ENCODE data around the gene SLC4A1. TPM values are rescaled to one million over a fixed set of nuclear protein-coding genes. Genes with fewer than 3 reads are reported as not detected.

The SLC4A1 gene
- total RNA-seq, 1 donor from 2014 or later = not detected

DNA sequence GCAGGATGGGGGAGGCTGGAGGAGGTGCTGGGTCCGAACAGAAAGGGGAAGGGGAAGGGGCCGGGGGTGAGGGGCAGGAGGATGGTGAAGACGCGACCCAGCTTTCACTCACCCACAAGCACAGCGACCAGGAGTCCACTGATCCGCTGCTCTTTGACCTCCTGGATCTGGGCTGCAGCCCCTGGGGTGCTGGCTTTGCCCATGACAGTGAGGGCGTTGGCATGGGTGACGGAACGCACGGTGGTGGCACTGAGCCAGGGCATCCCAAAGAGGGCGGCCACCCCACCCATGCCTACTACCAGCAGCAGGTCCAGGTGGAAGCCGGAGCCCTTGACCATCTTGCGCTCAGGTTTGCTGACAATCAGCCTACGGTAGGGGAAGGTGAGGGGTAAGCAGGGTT, 14.9 kb downstream of the SLC4A1 start:
- no peaks in the 10 kb centered on the region for H3K36me3 ChIP-seq (ENCODE audit: control insufficient read depth, insufficient read depth, low read length)
- DNase-seq (ENCODE audit: low read depth) = no peak
- H3K4me3 ChIP-seq (ENCODE audit: low read depth, low read length) = no peak overlapping the region
- no peak for TF ChIP-seq CTCF (IDR thresholded peaks at IDR 0.05; ENCODE audit: insufficient read depth, low read length, poor library complexity, severe bottlenecking)
- H3K27me3 ChIP-seq (ENCODE audit: control insufficient read depth, insufficient read depth, low read length) = peaks cover 6% of the 10 kb centered on the region

- Histone ChIP-seq H3K4me3 (ENCODE audit: low read depth, low read length) (no peak overlapping the region), H3K27me3 (ENCODE audit: control insufficient read depth, insufficient read depth, low read length) (peaks cover 6% of the 10 kb centered on the region), H3K36me3 (ENCODE audit: control insufficient read depth, insufficient read depth, low read length) (no peaks in the 10 kb centered on the region)
- DNase-seq (ENCODE audit: low read depth) = no peak
- TF ChIP-seq CTCF (IDR thresholded peaks at IDR 0.05; ENCODE audit: insufficient read depth, low read length, poor library complexity, severe bottlenecking) = no peak
Measured at GRCh38 chr17:44251062-44251461, 16.9 kb downstream of the SLC4A1 start.

DNA sequence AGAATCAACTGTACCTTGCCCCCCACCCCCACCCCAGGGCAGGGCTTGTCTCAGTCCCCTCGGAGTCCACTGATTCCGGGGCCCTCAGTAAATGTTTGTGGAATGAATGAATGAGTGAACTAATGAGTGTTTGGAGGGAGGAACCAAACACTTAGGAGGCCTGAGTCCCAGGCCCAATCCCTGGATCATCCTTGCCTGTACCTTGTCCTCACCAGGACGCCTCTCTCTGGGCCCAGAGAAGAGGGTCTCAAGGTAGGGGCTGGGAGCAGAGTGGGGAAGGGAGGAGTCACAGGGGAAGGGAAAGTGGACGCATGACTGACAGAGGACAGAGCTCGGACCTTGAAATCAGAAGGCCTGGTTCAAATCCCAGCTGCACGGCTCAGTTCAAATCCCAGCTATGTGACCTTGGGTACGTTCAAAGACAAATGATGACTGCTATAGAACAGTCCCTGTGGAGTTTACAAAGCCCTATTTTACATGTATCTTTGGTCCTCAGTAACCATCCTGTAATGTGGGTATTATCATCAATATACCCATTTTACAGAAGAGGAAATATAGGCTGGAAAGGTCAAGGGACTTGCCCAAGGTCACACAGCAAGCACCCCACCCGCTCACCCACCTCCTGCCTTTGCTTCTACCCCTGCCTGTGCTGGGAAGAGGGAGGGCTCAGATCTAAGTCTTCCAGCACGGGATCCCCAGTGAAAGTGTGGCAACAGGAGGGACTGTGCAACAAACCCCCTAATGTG, 18.3 kb downstream of the SLC4A1 start:
- no peak for DNase-seq (ENCODE audit: low read depth)
- H3K36me3 ChIP-seq (ENCODE audit: control insufficient read depth, insufficient read depth, low read length) = no peaks in the 10 kb centered on the region
- no peak overlapping the region for H3K4me3 ChIP-seq (ENCODE audit: low read depth, low read length)
- TF ChIP-seq CTCF (IDR thresholded peaks at IDR 0.05; ENCODE audit: insufficient read depth, low read length, poor library complexity, severe bottlenecking) = no peak
- H3K27me3 ChIP-seq (ENCODE audit: control insufficient read depth, insufficient read depth, low read length) = peaks cover 3% of the 10 kb centered on the region

DNA sequence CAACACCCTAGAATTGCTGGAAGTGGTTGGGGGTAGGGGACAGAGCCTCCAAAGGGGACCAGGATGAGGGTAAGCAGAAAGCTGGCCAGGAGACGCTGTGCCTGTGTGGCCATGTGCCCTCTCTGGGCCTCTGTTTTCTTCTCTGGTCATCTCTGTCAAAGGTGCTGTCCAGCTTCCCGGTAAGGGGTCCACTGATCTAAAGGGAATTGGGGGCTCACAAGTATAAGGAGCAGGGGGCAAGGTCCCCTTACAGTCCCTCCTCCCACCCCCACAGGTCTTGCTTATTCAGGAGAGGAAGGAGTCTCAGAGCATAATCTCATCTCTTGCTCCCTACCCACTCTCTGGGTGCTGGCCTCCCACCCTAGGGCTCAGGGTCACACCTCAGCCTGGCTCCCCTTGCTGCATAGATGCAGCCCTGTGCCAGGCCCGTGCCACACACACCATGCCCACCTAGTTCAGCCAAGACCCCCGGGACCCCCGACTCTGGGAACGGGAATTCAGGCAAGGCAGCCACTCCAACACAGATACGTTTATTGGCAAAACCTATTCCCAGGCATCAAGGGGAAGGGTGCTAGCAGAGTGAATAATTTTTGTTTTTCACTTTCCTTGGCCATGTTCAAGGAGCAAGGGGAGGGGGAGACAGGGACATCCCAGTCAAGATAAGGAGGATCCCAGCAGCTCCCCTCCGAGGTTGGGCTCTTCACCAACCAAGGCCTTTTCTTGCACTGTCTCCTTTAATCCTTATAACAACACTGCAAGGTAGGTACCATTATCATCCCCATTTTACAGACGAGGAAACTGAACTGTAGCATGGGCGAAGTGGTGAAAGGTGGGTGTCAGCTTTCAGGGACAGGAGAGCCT, 19.8 kb downstream of the SLC4A1 start:
- H3K27me3 ChIP-seq (ENCODE audit: control insufficient read depth, insufficient read depth, low read length) = peaks cover 1% of the 10 kb centered on the region
- H3K4me3 ChIP-seq (ENCODE audit: low read depth, low read length) = no peak overlapping the region
- no peak for DNase-seq (ENCODE audit: low read depth)
- no peak for TF ChIP-seq CTCF (IDR thresholded peaks at IDR 0.05; ENCODE audit: insufficient read depth, low read length, poor library complexity, severe bottlenecking)
- H3K36me3 ChIP-seq (ENCODE audit: control insufficient read depth, insufficient read depth, low read length) = no peaks in the 10 kb centered on the region

- Histone ChIP-seq H3K4me3 (ENCODE audit: low read depth, low read length) (no peak overlapping the region), H3K27me3 (ENCODE audit: control insufficient read depth, insufficient read depth, low read length) (no peaks in the 10 kb centered on the region), H3K36me3 (ENCODE audit: control insufficient read depth, insufficient read depth, low read length) (no peaks in the 10 kb centered on the region)
- TF ChIP-seq CTCF (IDR thresholded peaks at IDR 0.05; ENCODE audit: insufficient read depth, low read length, poor library complexity, severe bottlenecking) = no peak
- DNase-seq (ENCODE audit: low read depth) = no peak
Measured at GRCh38 chr17:44247440-44247841, 20.5 kb downstream of the SLC4A1 start.

Measured in kidney epithelial cell (primary cell).